ENCODE results near the gene CDK11A. TPM values are rescaled to one million over a fixed set of nuclear protein-coding genes. Genes with fewer than 3 reads are reported as not detected.
"Not testable (repeated sequence)": the region's sequence is repeated elsewhere in the genome, so short reads cannot be mapped to it uniquely, and the experiment has no call there.

Gene CDK11A
- total RNA-seq, 1 donor from 2014 or later, result 47.0 TPM

DNA sequence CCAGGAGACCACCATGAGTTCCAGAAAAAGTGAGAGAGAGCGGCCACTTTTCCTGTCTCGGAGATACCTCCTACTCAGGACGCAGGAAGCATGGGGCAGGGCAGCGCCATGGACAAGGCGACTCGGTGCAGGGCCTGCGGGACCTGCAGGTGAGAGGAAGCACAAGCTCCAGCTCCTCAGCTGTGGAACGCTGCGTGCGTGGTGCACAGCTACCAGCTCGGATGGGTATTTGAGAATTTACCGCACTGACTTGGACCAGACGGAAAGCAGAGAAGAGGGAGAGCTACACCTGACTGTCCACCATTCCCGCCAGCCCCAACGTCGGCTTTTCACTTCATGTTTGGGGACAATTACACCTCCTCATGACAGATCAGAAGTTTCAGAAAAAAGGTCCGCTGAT, 8.2 kb upstream of the CDK11A start:
- Mint-ChIP-seq H3K9me3 (no peaks in the 10 kb centered on the region), H3K4me3 (no peak overlapping the region), H3K27ac (no peak overlapping the region), H3K36me3 (peaks cover 6% of the 10 kb centered on the region), H3K4me1 (ENCODE audit: unreplicated experiment) (no peaks in the 10 kb centered on the region), H3K27me3 (no peaks in the 10 kb centered on the region)
- peak; percentile 43 for DNase-seq (ENCODE audit: extremely low spot score, unreplicated experiment)
- TF ChIP-seq, protein P1, sequence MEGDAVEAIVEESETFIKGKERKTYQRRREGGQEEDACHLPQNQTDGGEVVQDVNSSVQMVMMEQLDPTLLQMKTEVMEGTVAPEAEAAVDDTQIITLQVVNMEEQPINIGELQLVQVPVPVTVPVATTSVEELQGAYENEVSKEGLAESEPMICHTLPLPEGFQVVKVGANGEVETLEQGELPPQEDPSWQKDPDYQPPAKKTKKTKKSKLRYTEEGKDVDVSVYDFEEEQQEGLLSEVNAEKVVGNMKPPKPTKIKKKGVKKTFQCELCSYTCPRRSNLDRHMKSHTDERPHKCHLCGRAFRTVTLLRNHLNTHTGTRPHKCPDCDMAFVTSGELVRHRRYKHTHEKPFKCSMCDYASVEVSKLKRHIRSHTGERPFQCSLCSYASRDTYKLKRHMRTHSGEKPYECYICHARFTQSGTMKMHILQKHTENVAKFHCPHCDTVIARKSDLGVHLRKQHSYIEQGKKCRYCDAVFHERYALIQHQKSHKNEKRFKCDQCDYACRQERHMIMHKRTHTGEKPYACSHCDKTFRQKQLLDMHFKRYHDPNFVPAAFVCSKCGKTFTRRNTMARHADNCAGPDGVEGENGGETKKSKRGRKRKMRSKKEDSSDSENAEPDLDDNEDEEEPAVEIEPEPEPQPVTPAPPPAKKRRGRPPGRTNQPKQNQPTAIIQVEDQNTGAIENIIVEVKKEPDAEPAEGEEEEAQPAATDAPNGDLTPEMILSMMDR (conservative IDR thresholded peaks at IDR 0.05), result no peak

DNA sequence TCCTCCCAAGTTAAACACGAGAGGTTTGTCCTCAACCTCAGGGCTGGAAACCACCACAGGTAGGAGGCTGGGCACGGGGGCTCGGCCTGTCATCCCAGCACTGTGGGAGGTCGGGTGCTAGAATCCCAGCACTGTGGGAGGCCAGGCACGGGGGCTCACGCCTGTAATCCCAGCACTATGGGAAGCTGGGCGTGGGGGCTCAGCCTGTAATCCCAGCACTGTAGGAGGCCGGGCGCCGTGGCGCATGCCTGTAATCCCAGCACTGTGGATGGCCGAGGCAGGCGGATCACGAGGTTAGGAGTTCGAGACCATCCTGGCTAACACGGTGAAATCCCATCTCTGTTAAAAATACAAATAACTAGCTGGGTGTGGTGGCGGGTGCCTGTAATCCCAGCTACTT, 6.7 kb upstream of the CDK11A start:
- Mint-ChIP-seq H3K36me3 (peaks cover 6% of the 10 kb centered on the region), H3K4me1 (ENCODE audit: unreplicated experiment) (no peaks in the 10 kb centered on the region), H3K4me3 (no peak overlapping the region), H3K27me3 (no peaks in the 10 kb centered on the region), H3K27ac (no peak overlapping the region), H3K9me3 (no peaks in the 10 kb centered on the region)
- TF ChIP-seq, protein P1 (conservative IDR thresholded peaks at IDR 0.05), result no peak
- DNase-seq (ENCODE audit: extremely low spot score, unreplicated experiment), result peak; percentile 63

DNA sequence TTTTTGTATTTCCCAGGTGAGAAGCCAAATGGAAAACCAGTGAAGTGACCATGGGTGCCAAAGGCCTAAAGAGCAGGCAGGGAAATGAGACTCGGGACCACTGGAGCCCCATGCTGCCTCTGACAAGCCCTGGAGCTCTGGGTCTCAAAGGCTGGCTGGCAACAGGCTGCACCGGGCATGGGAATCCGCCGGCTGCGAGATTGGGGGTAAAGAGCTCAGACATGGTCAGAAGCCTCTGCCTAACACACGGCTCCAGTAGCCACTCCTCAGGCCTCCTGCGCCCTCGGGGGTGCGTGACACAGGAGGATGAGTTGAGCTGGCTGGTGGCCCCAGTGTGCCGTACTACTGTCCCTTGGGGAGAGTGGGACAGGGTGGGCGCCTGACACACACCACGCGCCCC, 6.1 kb upstream of the CDK11A start:
- not testable (repeated sequence) for H3K9me3 Mint-ChIP-seq; H3K36me3 Mint-ChIP-seq; H3K4me1 Mint-ChIP-seq (ENCODE audit: unreplicated experiment); H3K27ac Mint-ChIP-seq; H3K4me3 Mint-ChIP-seq; H3K27me3 Mint-ChIP-seq
- DNase-seq (ENCODE audit: extremely low spot score, unreplicated experiment), result peak; percentile 31

DNA sequence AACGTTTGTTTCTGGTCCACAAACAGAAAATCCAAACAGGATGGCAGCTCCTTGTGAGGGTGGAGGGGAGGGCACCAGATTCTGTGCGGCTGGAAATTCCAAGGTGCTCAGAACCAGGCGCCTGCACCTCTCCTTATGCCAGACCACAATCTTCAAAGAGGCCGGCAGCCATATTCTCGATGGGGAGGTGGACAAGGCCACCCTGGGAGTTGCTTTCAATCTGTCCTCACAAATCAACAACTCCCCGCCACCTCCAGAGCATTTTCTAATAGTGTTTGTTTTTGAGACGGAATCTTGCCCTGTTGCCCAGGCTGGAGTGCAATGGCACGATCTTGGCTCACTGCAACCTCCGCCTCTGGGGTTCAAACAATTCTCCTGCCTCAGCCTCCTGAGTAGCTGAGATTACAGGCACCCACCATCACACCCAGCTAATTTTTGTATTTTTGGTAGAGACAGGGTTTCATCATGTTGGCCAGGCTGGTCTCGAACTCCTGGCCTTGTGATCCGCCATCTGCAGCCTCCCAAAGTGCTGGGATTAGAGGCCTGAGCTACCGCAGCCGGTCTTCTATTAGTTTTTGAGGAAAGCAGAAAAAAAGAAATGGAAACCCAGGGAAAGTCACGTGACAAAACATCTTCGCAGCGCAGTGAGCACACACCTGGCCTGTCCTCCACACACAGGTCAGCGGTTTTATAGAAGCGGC, 5.1 kb upstream of the CDK11A start:
- peak; percentile 11 for DNase-seq (ENCODE audit: extremely low spot score, unreplicated experiment)
- H3K9me3 Mint-ChIP-seq; H3K4me1 Mint-ChIP-seq (ENCODE audit: unreplicated experiment); H3K27me3 Mint-ChIP-seq; H3K36me3 Mint-ChIP-seq; H3K4me3 Mint-ChIP-seq; H3K27ac Mint-ChIP-seq: not testable (repeated sequence)

DNA sequence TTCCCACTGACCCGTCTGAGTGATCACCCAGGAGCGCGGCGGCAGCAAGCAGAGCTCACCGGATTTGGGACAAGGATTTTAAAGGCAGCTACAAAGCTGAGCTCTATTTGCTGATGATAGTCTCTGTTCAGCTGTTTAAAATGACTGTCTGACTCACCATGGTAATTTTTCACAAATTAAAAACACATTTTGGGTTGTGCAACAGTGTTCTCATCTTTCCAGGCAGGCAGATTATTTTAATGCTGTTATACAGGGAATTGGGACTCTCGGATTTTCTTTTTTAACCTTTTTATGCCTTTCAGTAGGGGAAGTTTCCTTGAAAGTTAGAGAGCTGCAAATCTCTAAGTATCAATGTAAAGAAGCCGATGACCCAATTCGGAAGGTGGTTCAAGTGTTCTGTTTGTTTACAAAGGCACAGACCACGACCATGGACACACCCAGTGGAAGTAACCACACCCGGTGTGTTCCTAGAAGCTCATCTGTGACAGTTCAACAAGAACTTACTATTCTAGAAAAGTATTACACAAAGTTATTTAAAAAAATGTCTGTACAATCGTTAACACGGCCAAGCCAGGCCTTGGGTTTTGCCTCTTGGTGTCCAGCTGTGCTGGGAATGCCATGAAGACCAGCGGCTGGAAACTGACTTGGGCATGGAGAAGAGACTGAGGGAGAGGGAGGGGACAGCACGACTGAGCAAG, 4.3 kb upstream of the CDK11A start:
- H3K27me3 Mint-ChIP-seq; H3K27ac Mint-ChIP-seq; H3K36me3 Mint-ChIP-seq; H3K9me3 Mint-ChIP-seq; H3K4me1 Mint-ChIP-seq (ENCODE audit: unreplicated experiment); H3K4me3 Mint-ChIP-seq: not testable (repeated sequence)
- peak; percentile 16 for DNase-seq (ENCODE audit: extremely low spot score, unreplicated experiment)

DNA sequence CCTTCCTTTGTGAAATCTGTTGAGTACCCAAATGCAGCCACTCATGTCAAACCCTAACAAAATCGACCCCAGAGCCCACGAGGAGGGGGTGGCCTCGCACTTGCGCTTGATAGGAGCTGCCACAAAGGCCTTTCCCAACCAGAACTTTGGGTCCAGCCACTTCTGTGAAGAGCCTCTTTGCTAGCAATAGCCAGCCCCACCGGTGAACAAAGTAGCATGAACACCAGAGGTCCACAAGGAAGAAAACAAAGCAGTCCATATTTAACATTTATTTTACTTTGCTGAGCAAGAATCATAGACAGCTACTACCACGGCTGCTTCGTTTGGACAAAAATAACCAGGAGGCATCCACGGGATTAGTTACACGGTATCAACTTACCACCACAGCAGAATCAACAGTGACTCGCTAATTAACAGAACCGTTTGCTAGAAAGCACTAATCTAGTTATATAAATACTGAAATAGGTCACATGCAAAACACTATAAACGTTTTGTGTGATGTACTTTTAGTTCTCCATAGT, 3.0 kb upstream of the CDK11A start:
- not testable (repeated sequence) for H3K27ac Mint-ChIP-seq

DNA sequence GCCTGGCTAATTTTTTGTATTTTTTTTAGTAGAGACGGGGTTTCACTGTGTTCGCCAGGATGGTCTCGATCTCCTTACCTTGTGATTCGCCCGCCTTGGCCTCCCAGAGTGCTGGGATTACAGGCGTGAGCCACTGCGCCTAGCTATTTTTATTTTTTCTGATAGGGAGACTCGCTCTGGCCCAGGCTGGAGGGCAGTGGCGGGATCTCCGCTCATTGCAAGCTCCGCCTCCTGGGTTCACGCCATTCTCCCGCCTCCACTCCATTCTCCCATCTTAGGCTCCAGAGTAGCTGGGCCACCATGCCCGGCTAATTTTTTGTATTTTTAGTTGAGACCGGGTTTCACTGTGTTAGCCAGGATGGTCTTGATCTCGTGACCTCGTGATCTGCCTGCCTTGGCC, 1.9 kb upstream of the CDK11A start:
- H3K27me3 Mint-ChIP-seq; H3K27ac Mint-ChIP-seq; H3K4me1 Mint-ChIP-seq (ENCODE audit: unreplicated experiment); H3K4me3 Mint-ChIP-seq; H3K36me3 Mint-ChIP-seq; H3K9me3 Mint-ChIP-seq: not testable (repeated sequence)
- peak; percentile 49 for DNase-seq (ENCODE audit: extremely low spot score, unreplicated experiment)

More for the DNA sequence above, 3.0 kb upstream of the CDK11A start:
- not testable (repeated sequence) for H3K27me3 Mint-ChIP-seq; H3K4me3 Mint-ChIP-seq; DNase-seq (ENCODE audit: extremely low spot score, unreplicated experiment); H3K36me3 Mint-ChIP-seq; H3K9me3 Mint-ChIP-seq; H3K4me1 Mint-ChIP-seq (ENCODE audit: unreplicated experiment)

DNA sequence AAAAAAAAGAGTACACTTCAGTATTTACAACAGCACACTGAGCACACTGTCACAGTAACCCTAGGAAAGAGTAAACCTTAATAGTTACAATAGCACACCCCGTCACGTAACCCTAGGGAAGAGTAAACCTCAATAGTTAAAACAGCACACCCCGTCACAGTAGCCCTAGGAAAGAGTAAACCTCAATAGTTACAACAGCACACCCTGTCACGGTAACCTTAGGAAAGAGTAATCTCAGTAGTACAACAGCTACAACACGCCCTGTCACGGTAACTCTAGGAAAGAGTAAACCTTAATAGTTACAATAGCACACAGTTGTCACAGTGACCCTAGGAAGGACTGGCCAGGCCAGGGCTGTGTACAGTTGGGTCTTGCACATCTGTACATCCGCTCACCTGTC, 3.0 kb downstream of the CDK11A start:
- peak overlapping the region; percentile 17 for H3K4me3 Mint-ChIP-seq
- peak overlapping the region; percentile 62 for H3K27ac Mint-ChIP-seq
- DNase-seq (ENCODE audit: extremely low spot score, unreplicated experiment), result peak; percentile 8
- TF ChIP-seq, protein P1 (conservative IDR thresholded peaks at IDR 0.05), result no peak
- no peaks in the 10 kb centered on the region for H3K27me3 Mint-ChIP-seq
- H3K36me3 Mint-ChIP-seq, result peaks cover 10% of the 10 kb centered on the region
- peaks cover 4% of the 10 kb centered on the region for H3K4me1 Mint-ChIP-seq (ENCODE audit: unreplicated experiment)
- no peaks in the 10 kb centered on the region for H3K9me3 Mint-ChIP-seq

DNA sequence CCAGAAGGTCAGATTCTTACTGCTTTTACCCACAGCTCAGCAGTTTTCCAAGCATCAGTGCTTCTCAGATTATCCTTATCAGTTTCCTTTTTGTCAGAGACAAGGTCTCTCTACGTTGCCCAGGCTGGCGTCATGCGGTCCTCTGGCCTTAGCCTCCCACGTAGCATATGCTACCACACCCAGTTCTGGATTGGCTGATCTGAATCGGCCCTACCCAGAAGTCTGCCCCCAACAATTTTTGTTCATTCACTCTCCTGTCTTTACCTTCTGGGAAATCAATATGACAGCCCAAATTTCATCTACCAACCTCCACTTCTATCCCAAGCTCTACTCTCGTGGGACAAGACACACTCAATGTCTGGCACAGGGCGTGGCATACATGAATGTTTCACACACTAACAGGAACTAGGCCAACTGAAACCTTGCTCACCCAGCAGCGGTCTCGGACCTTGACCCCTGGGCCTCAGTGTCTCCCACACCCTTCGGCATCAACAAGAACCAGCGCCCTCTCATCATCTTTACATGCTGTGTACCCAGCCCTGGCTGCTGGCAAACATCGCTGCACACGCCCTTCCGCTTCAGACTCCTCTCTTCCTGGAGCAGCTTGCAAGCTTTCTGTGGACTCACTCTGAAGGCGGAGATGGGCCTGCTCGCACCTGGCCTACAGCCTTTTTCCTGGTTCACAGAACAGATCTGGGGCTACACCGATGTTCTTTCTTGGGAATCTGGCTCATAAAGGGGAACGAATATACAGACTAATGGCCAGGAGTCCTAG, 8.9 kb downstream of the CDK11A start:
- not testable (repeated sequence) for H3K4me3 Mint-ChIP-seq; DNase-seq (ENCODE audit: extremely low spot score, unreplicated experiment); H3K27ac Mint-ChIP-seq; H3K27me3 Mint-ChIP-seq; H3K4me1 Mint-ChIP-seq (ENCODE audit: unreplicated experiment); H3K9me3 Mint-ChIP-seq; H3K36me3 Mint-ChIP-seq

DNA sequence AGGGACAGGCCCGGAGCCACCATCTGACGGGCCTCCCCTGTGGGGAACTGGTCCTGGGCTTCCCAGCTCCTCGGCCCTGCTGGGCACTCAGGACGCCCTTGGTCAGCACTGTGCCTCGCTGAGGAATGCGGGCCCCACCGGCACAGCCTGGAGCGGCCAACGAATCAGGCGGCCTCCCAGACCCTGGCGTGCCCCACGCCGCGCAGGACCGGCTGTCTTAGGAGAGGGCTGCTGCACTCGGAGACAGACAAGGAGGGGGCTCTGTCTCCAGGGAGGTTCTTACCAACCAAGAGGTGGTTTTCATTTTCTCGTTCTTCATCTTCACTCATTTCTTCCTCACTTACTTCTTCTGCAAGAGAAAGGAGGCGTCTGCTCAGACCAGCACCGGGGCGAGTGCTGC, 16.3 kb downstream of the CDK11A start:
- H3K36me3 Mint-ChIP-seq; H3K4me3 Mint-ChIP-seq; H3K27ac Mint-ChIP-seq; H3K9me3 Mint-ChIP-seq; H3K4me1 Mint-ChIP-seq (ENCODE audit: unreplicated experiment); H3K27me3 Mint-ChIP-seq: not testable (repeated sequence)
- peak; percentile 32 for DNase-seq (ENCODE audit: extremely low spot score, unreplicated experiment)
